OCI-LY7 (cell line): ENCODE results near the gene TAF1C. TPM values are rescaled to one million over a fixed set of nuclear protein-coding genes. Genes with fewer than 3 reads are reported as not detected.

ENCODE experiments used
- BruUV-seq: library from RNA; stranded (reverse); fragments of 400-500 nt; replicated peaks from 2 replicates; lab custom pipeline; 2021; lab: Mats Ljungman, UMichigan
- CTCF ChIA-PET: fragments of 300-600 bp; sonication (Branson Sonifier 250); formaldehyde crosslinking; loops from one replicate; lab custom pipeline; 2022; ENCODE audit warnings: antibody characterized with exemption; ENCODE audit not compliant: unreplicated experiment; lab: Charles Lee
- POLR2A ChIA-PET: fragments of 300-600 bp; sonication (Branson Sonifier 250); formaldehyde crosslinking; loops from one replicate; lab custom pipeline; 2022; ENCODE audit warnings: antibody characterized with exemption; lab: Charles Lee
- DNase-seq: peaks from one replicate; pipeline ENCODE4 v3.0.0-alpha.2; 2015; ENCODE audit warnings: low spot score
- H2AFZ ChIP-seq: fragments of 200-600 bp; sonication (generic), shearing (Covaris generic); 2 replicates; pipeline ENCODE4 v1.6.1; 2014; ENCODE audit warnings: mild to moderate bottlenecking, antibody characterized with exemption, low read length, moderate library complexity
- H3K27ac ChIP-seq: fragments of 200-600 bp; sonication (generic); 2 replicates; pipeline ENCODE4 v1.5.1; 2014; ENCODE audit warnings: mixed run types, low read depth, mild to moderate bottlenecking, moderate library complexity, low read length, inconsistent platforms; ENCODE audit not compliant: poor library complexity, severe bottlenecking
- H3K36me3 ChIP-seq: fragments of 200-600 bp; sonication (generic); 2 replicates; pipeline ENCODE4 v1.6.1; 2014; ENCODE audit warnings: mild to moderate bottlenecking, antibody characterized with exemption, low read length, moderate library complexity, mixed read lengths; ENCODE audit not compliant: insufficient read depth
- H3K4me1 ChIP-seq: fragments of 200-600 bp; sonication (generic); 2 replicates; pipeline ENCODE4 v1.5.1; 2014; ENCODE audit warnings: mild to moderate bottlenecking, low read length; ENCODE audit not compliant: insufficient read depth, poor library complexity, severe bottlenecking
- H3K4me2 ChIP-seq: fragments of 200-600 bp; sonication (generic); 2 replicates; pipeline ENCODE4 v1.6.1; 2014; ENCODE audit warnings: mild to moderate bottlenecking, low read length
- H3K4me3 ChIP-seq: fragments of 200-600 bp; sonication (generic); 2 replicates; pipeline ENCODE4 v1.5.1; 2014; ENCODE audit warnings: mild to moderate bottlenecking, low read depth, low read length; ENCODE audit not compliant: poor library complexity, severe bottlenecking
- H3K79me2 ChIP-seq: fragments of 200-600 bp; sonication (generic); 2 replicates; pipeline ENCODE4 v1.6.1; 2016; ENCODE audit warnings: low read depth, mild to moderate bottlenecking, low read length, moderate library complexity, mixed read lengths; ENCODE audit not compliant: insufficient read depth
- H3K9me2 ChIP-seq: fragments of 200-600 bp; sonication (generic); 2 replicates; pipeline ENCODE4 v1.6.1; 2016; ENCODE audit warnings: mild to moderate bottlenecking, low read length, mixed read lengths; ENCODE audit not compliant: insufficient read depth
- H3K9me3 ChIP-seq: fragments of 200-600 bp; sonication (generic); 2 replicates; pipeline ENCODE4 v1.6.1; 2014; ENCODE audit warnings: mild to moderate bottlenecking, mixed run types, low read length, mixed read lengths
- H4K20me1 ChIP-seq: fragments of 200-600 bp; sonication (generic); 2 replicates; pipeline ENCODE4 v1.6.1; 2014; ENCODE audit warnings: mild to moderate bottlenecking, antibody characterized with exemption, low read length, moderate library complexity, mixed read lengths; ENCODE audit not compliant: insufficient read depth
- EZH2phosphoT487 ChIP-seq: fragments of 200-600 bp; sonication (generic); IDR thresholded peaks from 2 replicates; pipeline ENCODE4 v1.6.1; 2018; ENCODE audit warnings: low read depth, borderline replicate concordance, mild to moderate bottlenecking, mixed run types, antibody characterized with exemption, low read length, moderate library complexity, mixed read lengths
- intact Hi-C: fragments of 100-400 bp; cut with micrococcal nuclease; formaldehyde crosslinking; loops from one replicate; pipeline ENCODE4 v1.10.0; 2022; ENCODE audit not compliant: unreplicated experiment
- total RNA-seq, 2 experiments: library from RNA; depleted of rRNA in 1 of 2; stranded (reverse); fragments of >200 nt in 1 of 2; shearing (Covaris generic) in 1 of 2; gene quantifications; 2 replicates each; pipeline ENCODE4 v1.2.3, GENCODE V29; 2014 to 2022
- TF ChIP-seq, protein P1 (sequence below): fragments of 200-600 bp; sonication (generic); conservative IDR thresholded peaks from 2 replicates; pipeline ENCODE4 v1.5.1; 2014; ENCODE audit warnings: mild to moderate bottlenecking, antibody characterized with exemption, low read length, moderate library complexity, mixed read lengths

The TAF1C gene
- total RNA-seq, 2 experiments from 2014 or later = 64.6 to 66.1 TPM

DNA sequence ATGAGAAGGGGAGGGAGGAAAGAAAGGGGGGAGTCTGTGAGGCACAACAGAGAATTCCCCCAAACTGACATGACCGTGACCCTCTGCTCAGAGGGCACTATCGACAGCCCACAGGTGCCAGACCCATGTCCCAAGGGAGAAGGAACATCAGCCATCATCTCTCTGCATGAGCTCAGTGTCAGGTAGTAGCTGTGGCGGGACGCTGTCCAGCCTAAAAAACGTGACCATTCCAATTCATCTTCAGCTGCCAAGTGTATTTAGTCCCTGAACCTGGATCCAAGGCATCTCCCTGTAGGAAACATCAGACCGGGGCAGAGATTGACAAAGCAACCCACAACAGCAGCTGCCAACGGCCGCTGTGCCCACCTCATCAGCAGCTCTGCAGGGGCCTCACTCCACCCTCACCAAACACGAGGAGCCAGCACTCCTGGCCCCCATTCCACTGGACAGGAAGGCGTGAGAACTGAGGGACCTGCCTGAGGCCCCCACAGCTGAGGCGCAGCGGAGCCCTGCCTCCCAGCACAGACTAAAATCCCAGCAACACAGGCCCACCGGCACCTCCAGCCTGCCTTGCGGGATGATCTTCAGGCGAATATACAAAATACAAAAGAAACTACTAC lies 8.6 kb downstream of the TAF1C start:
- no peak overlapping the region for H3K27ac ChIP-seq
- H3K9me2 ChIP-seq = no peaks in the 10 kb centered on the region
- intact Hi-C loops = loop anchor here (10.0 kb wide), 1 partner anchor 223 kb away; the partner anchor contains the start of gene OSGIN1
- TF ChIP-seq, protein P1, sequence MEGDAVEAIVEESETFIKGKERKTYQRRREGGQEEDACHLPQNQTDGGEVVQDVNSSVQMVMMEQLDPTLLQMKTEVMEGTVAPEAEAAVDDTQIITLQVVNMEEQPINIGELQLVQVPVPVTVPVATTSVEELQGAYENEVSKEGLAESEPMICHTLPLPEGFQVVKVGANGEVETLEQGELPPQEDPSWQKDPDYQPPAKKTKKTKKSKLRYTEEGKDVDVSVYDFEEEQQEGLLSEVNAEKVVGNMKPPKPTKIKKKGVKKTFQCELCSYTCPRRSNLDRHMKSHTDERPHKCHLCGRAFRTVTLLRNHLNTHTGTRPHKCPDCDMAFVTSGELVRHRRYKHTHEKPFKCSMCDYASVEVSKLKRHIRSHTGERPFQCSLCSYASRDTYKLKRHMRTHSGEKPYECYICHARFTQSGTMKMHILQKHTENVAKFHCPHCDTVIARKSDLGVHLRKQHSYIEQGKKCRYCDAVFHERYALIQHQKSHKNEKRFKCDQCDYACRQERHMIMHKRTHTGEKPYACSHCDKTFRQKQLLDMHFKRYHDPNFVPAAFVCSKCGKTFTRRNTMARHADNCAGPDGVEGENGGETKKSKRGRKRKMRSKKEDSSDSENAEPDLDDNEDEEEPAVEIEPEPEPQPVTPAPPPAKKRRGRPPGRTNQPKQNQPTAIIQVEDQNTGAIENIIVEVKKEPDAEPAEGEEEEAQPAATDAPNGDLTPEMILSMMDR = no peak
- no peak for TF ChIP-seq EZH2phosphoT487
- ChIA-PET POLR2A (no interaction called here), CTCF (no interaction called here)
- DNase-seq = no peak
- H3K36me3 ChIP-seq = peaks cover 43% of the 10 kb centered on the region
- TSS peak; percentile 59 for BruUV-seq
- no peaks in the 10 kb centered on the region for H3K9me3 ChIP-seq
- no peak overlapping the region for H2AFZ ChIP-seq
- H4K20me1 ChIP-seq = no peaks in the 10 kb centered on the region; the same call in 1 of the 2 replicates
- H3K4me2 ChIP-seq = no peak overlapping the region
- no peak overlapping the region for H3K4me3 ChIP-seq
- no peaks in the 10 kb centered on the region for H3K79me2 ChIP-seq
- H3K4me1 ChIP-seq = no peaks in the 10 kb centered on the region

- Histone ChIP-seq H4K20me1 (no peaks in the 10 kb centered on the region; the same call in 1 of the 2 replicates), H3K4me1 (no peaks in the 10 kb centered on the region), H3K9me2 (no peaks in the 10 kb centered on the region), H3K79me2 (no peaks in the 10 kb centered on the region), H3K27ac (no peak overlapping the region), H3K4me3 (no peak overlapping the region), H2AFZ (no peak overlapping the region), H3K9me3 (no peaks in the 10 kb centered on the region), H3K36me3 (peaks cover 37% of the 10 kb centered on the region), H3K4me2 (no peak overlapping the region)
- DNase-seq = no peak
- intact Hi-C loops = loop anchor here (10.0 kb wide), 1 partner anchor 223 kb away; the partner anchor contains the start of gene OSGIN1
- POLR2A ChIA-PET = interaction anchor here (0.5 kb wide), 1 partner anchor 54 kb away, joined by 4 read pairs; no protein-coding TSS in a partner anchor
- no TSS peak for BruUV-seq
- no peak for TF ChIP-seq EZH2phosphoT487
- TF ChIP-seq, protein P1 = no peak
- CTCF ChIA-PET = no interaction called here
These were observed 9.2 kb downstream of the TAF1C start for GRCh38 chr16:84177741-84178073.
